Sigmoid colon (tissue), 7 donors: ENCODE data around the gene PLSCR2. TPM values are rescaled to one million over a fixed set of nuclear protein-coding genes. Genes with fewer than 3 reads are reported as not detected.

Source experiments
- DNase-seq: peaks from one replicate; pipeline ENCODE4 v3.0.0-alpha.2; 2019
- H3K27ac ChIP-seq, 4 donors: fragments of 200-600 bp; sonication (generic); one replicate each; pipeline ENCODE4 v1.5.1; 2016 to 2019; ENCODE audit warnings: mild to moderate bottlenecking in 1 of 4
- H3K27me3 ChIP-seq, 3 donors: fragments of 200-600 bp; sonication (generic); one replicate each; pipeline ENCODE4 v1.5.1; 2019; ENCODE audit warnings: mild to moderate bottlenecking in 1 of 3
- H3K36me3 ChIP-seq, 4 donors: fragments of 200-600 bp; sonication (generic); one replicate each; pipeline ENCODE4 v1.5.1; 2016 to 2019
- H3K4me1 ChIP-seq, 4 donors: fragments of 200-600 bp; sonication (generic); one replicate each; pipeline ENCODE4 v1.5.1; 2017 to 2019
- H3K4me3 ChIP-seq, 4 donors: fragments of 200-600 bp; sonication (generic); one replicate each; pipeline ENCODE4 v1.5.1; 2017 to 2019; ENCODE audit warnings: mild to moderate bottlenecking in 2 of 4, moderate library complexity in 1 of 4
- H3K9me3 ChIP-seq, 4 donors: fragments of 200-600 bp in 3 of 4; sonication (generic) in 3 of 4; one replicate each; pipeline versions ENCODE4 v1.5.1 to v1.6.1; 2013 to 2019
- EP300 ChIP-seq, 4 donors: sonication (generic); formaldehyde crosslinking; IDR thresholded peaks; one replicate each; pipeline ENCODE4 v1.6.1; 2017; ENCODE audit warnings: antibody characterized with exemption in 4 of 4
- POLR2A ChIP-seq, 2 donors: fragments of 450-650 bp; IDR thresholded peaks; one replicate each; pipeline ENCODE4 v1.6.1; 2016; ENCODE audit warnings: antibody characterized with exemption in 2 of 2, mild to moderate bottlenecking in 2 of 2, moderate library complexity in 2 of 2
- POLR2AphosphoS5 ChIP-seq, 4 donors: sonication (generic); formaldehyde crosslinking; IDR thresholded peaks; one replicate each; pipeline ENCODE4 v1.6.1; 2017; ENCODE audit warnings: antibody characterized with exemption in 4 of 4
- WGBS, 2 donors: extraction: QIAGEN DNeasy Blood & Tissue Kit; methylation state at CpG; one replicate each; pipeline ENCODE4 v1.1.7; 2013; 5-methylcytosine and 5-hydroxymethylcytosine counted together
- intact Hi-C: fragments of 100-400 bp; cut with DNase I; formaldehyde crosslinking; loops from one replicate; pipeline ENCODE4 v1.15.1; 2023
- polyA plus RNA-seq, 3 donors: library from polyadenylated mRNA; stranded (reverse); fragments of 200-250 nt; gene quantifications; one replicate each; pipeline ENCODE4 v1.2.3, GENCODE V29; 2013
- total RNA-seq, 4 donors: library from RNA; depleted of rRNA; stranded (reverse); fragments of >200 nt; gene quantifications; one replicate each; pipeline ENCODE4 v1.1.0, GENCODE V29; 2016
- TF ChIP-seq, protein P1 (sequence below), 4 experiments: fragments of 450-650 bp in 3 of 4; fragments of 200-600 bp in 1 of 4; IDR thresholded peaks; one replicate each; pipeline ENCODE4 v1.5.1; 2016 to 2019; ENCODE audit warnings: antibody characterized with exemption in 4 of 4, mild to moderate bottlenecking in 3 of 4, moderate library complexity in 2 of 4
- donor health status: healthy with polysubstance abuse.
- donor health status: Bipolar disorder and iron deficiency.
- donor health status: healthy.

PLSCR2 gene
- total and polyA plus RNA-seq, 7 donors: 0.45 TPM; not detected in 6

DNA sequence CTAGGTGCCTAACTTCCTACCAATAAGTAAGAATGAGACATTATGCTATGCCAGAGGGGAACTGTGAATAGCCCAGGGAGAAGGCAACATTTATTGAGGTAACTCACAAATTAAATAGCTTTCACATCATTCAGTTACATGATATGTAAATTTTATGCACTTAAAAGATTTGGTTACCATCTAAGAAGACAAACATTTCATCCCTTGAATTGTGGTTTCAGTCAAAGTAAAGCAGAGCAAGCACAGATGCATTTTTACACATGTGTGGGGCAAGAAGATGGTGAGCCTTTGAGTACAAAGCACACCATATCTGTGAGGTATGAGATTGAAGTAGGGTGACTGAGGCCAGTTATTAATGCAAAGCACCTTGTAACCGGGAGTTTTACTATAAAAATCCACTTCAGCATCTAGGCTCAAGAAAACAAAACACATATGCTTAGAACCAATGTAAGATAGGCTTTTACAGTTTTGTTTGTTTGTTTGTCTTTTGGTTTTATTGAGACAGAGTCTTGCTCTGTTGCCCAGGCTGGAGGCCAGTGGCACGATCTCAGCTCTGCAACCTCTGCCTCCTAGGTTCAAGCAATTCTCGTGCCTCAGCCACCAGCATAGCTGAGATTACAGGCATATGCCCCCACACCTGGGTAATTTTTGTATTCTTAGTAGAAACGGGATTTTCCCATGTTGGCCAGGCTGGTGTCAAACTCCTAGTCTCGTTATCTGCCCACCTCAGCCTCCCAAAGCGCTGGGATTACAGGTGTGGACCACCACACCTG is 3.5 kb downstream of the PLSCR2 start:
- 67 to 73% methylated on average over 6 of the region's 6 CpGs for WGBS, 2 donors
- H3K4me1 ChIP-seq: peaks cover 0 to 12% (median 3%) of the 10 kb centered on the region in 4 donors
- no peak overlapping the region for H3K4me3 ChIP-seq
- no peaks in the 10 kb centered on the region for H3K27me3 ChIP-seq
- no peak for DNase-seq
- H3K27ac ChIP-seq: no peak overlapping the region
- TF ChIP-seq EP300 (IDR thresholded peaks at IDR 0.05): no peak
- intact Hi-C loops: no loop called here
- no peaks in the 10 kb centered on the region for H3K9me3 ChIP-seq
- no peaks in the 10 kb centered on the region for H3K36me3 ChIP-seq

DNA sequence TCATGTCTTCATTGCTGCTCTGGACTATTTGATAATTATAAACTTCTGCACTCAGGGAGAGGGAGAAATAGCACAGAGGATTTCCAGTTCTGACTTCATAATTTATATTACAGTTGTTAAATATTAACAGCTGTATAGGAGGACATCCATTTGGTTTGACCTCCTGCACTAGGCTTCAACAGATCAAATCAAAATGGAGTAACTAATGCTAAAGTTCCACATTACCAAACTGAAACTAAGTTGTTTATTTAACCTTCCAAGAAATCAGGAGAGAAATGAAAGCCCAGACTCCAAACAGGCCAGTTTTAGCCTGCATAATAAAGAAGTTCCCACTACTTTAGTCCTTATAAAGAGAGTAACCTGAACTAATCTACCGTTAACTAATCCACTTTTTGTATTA is 4.6 kb downstream of the PLSCR2 start:
- Histone ChIP-seq H3K4me1 (peaks cover 0 to 9% (median 2%) of the 10 kb centered on the region in 4 donors), H3K4me3 (no peak overlapping the region), H3K36me3 (no peaks in the 10 kb centered on the region), H3K27ac (no peak overlapping the region), H3K9me3 (no peaks in the 10 kb centered on the region), H3K27me3 (no peaks in the 10 kb centered on the region)
- 68 to 74% methylated on average over 1 of the region's 1 CpG for WGBS, 2 donors
- TF ChIP-seq POLR2AphosphoS5 (IDR thresholded peaks at IDR 0.05): no peak
- DNase-seq: no peak
- intact Hi-C loops: no loop called here

DNA sequence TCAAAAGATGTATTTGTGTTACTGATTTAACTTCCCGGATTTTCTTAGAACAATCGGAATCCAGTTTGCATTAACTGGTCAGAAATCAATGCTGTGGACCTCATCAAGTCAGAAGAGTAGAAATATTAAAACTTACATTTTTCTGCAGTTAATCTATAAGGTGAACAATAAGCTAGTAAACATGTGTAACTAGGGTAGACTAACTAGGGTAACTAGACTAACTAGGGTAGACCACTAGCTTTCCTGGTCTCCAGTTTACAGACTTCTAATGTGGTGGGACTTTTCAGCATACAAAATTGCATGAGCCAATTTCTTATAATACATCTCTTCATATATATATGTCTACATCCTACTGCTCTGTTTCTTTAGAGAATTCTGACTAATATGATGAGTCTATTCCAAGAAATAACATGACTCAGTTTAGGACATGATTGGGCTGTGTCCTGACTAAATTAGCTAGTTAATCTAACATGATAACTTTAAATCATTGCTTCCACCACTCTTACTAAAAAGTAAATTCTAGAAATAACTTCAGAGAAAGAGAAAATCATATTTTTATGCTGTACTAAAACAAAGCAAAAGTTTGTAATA is 5.3 kb downstream of the PLSCR2 start:
- 97% methylated on average over 2 of the region's 2 CpGs for WGBS, 2 donors

DNA sequence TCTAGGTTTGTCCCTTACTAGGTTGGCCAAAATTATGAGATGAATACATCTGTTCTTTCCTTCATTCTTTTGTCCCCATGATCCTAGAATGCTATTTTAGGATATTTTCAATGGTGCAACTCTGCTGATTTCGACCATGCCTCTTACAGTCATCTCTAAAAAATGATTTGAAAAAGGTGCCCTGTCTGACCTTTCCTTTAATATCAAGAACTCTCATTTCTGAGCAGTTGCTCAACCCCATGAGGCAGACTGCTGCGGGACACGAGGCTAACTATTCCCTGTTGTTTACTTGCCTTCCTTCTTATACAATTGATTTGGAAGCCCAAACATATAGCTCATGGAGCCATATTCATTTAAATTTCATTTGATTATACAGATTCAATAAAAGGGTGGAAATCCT is 14.6 kb downstream of the PLSCR2 start:
- 87 to 92% methylated on average over 3 of the region's 3 CpGs for WGBS, 2 donors
- Histone ChIP-seq H3K4me3 (no peak overlapping the region), H3K4me1 (no peaks in the 10 kb centered on the region), H3K27ac (no peak overlapping the region), H3K27me3 (no peaks in the 10 kb centered on the region), H3K36me3 (no peaks in the 10 kb centered on the region), H3K9me3 (no peaks in the 10 kb centered on the region)
- TF ChIP-seq POLR2AphosphoS5 (IDR thresholded peaks at IDR 0.05) (no peak), EP300 (IDR thresholded peaks at IDR 0.05) (no peak), POLR2A (IDR thresholded peaks at IDR 0.05) (no peak)
- TF ChIP-seq, protein P1, sequence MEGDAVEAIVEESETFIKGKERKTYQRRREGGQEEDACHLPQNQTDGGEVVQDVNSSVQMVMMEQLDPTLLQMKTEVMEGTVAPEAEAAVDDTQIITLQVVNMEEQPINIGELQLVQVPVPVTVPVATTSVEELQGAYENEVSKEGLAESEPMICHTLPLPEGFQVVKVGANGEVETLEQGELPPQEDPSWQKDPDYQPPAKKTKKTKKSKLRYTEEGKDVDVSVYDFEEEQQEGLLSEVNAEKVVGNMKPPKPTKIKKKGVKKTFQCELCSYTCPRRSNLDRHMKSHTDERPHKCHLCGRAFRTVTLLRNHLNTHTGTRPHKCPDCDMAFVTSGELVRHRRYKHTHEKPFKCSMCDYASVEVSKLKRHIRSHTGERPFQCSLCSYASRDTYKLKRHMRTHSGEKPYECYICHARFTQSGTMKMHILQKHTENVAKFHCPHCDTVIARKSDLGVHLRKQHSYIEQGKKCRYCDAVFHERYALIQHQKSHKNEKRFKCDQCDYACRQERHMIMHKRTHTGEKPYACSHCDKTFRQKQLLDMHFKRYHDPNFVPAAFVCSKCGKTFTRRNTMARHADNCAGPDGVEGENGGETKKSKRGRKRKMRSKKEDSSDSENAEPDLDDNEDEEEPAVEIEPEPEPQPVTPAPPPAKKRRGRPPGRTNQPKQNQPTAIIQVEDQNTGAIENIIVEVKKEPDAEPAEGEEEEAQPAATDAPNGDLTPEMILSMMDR (IDR thresholded peaks at IDR 0.05): no peak
- intact Hi-C loops: no loop called here
- DNase-seq: no peak

More for the DNA sequence above, 5.3 kb downstream of the PLSCR2 start:
- Histone ChIP-seq H3K27ac (no peak overlapping the region), H3K4me3 (no peak overlapping the region), H3K27me3 (no peaks in the 10 kb centered on the region), H3K36me3 (no peaks in the 10 kb centered on the region), H3K9me3 (no peaks in the 10 kb centered on the region), H3K4me1 (peaks cover 0 to 2% (median 0%) of the 10 kb centered on the region in 4 donors)
- TF ChIP-seq POLR2AphosphoS5 (IDR thresholded peaks at IDR 0.05) (no peak), EP300 (IDR thresholded peaks at IDR 0.05) (no peak), POLR2A (IDR thresholded peaks at IDR 0.05) (no peak)
- TF ChIP-seq, protein P1 (IDR thresholded peaks at IDR 0.05): no peak
- intact Hi-C loops: no loop called here
- DNase-seq: no peak

DNA sequence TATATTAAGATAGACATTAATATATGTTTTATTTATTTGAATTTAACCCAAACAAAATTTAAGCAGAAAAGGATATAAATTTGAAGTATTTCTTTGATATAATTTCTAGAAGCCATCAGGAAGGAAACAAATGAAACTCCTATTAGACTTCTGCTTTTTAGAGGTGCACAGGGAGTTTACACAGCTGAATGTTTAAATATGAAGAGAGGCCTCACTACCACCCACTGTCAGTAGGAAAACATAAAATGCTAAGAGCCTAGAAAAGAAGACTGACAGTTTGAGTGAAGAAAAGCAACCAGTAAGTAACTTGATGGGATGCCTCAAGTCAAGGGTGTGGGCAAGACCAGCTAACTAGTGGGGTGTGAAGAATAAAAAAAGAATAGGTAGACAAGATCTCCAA is 19.7 kb downstream of the PLSCR2 start:
- no peak for TF ChIP-seq EP300 (IDR thresholded peaks at IDR 0.05)
- no peak for TF ChIP-seq POLR2A (IDR thresholded peaks at IDR 0.05)
- TF ChIP-seq, protein P1 (IDR thresholded peaks at IDR 0.05): no peak
- H3K4me3 ChIP-seq: no peak overlapping the region
- no peaks in the 10 kb centered on the region for H3K36me3 ChIP-seq
- no peaks in the 10 kb centered on the region for H3K9me3 ChIP-seq
- no peak overlapping the region for H3K27ac ChIP-seq
- no peak for DNase-seq
- no peaks in the 10 kb centered on the region for H3K4me1 ChIP-seq
- intact Hi-C loops: no loop called here
- no peaks in the 10 kb centered on the region for H3K27me3 ChIP-seq
